HepG2 (cell line): ENCODE data around the gene CHCT1. TPM values are rescaled to one million over a fixed set of nuclear protein-coding genes. Genes with fewer than 3 reads are reported as not detected.

Experiments used
- ELF4 ChIP-seq: sonication (generic); formaldehyde crosslinking; IDR thresholded peaks from 2 replicates; pipeline ENCODE4 v1.5.0; 2020; ENCODE audit warnings: missing genetic modification reagents, mild to moderate bottlenecking, moderate library complexity, borderline replicate concordance
- KDM5B ChIP-seq: sonication (generic); formaldehyde crosslinking; IDR thresholded peaks from 2 replicates; pipeline ENCODE4 v1.4.0; 2020; ENCODE audit warnings: missing genetic modification reagents, mild to moderate bottlenecking, borderline replicate concordance
- SP4 ChIP-seq: sonication (generic); formaldehyde crosslinking; IDR thresholded peaks from 2 replicates; pipeline ENCODE4 v1.8.1; 2023; ENCODE audit warnings: mild to moderate bottlenecking, missing genetic modification reagents
- TOE1 ChIP-seq: sonication (generic); formaldehyde crosslinking; IDR thresholded peaks from 2 replicates; pipeline ENCODE4 v1.4.0; 2020; ENCODE audit warnings: mild to moderate bottlenecking, missing genetic modification reagents
- ZFP37 ChIP-seq: sonication (generic); formaldehyde crosslinking; IDR thresholded peaks from 2 replicates; pipeline ENCODE4 v1.4.0; 2020; ENCODE audit warnings: missing genetic modification reagents, borderline replicate concordance
- ZKSCAN1 ChIP-seq: fragments of 150-350 bp; IDR thresholded peaks from 2 replicates; pipeline ENCODE4 v1.6.1; 2014; ENCODE audit warnings: low read length
- ZNF3 ChIP-seq: IDR thresholded peaks from 2 replicates; pipeline ENCODE4 v1.7.0; 2017; ENCODE audit warnings: inconsistent platforms
- ZNF337 ChIP-seq: sonication (generic); formaldehyde crosslinking; IDR thresholded peaks from 2 replicates; pipeline ENCODE4 v1.5.1; 2020; ENCODE audit warnings: missing genetic modification reagents, low read depth, mild to moderate bottlenecking, borderline replicate concordance
- ZNF530 ChIP-seq: sonication (generic); formaldehyde crosslinking; IDR thresholded peaks from 2 replicates; pipeline ENCODE4 v1.5.0; 2020; ENCODE audit warnings: low read depth, mild to moderate bottlenecking, missing genetic modification reagents
- ZNF660 ChIP-seq: sonication (generic); formaldehyde crosslinking; IDR thresholded peaks from 2 replicates; pipeline ENCODE4 v1.5.1; 2020; ENCODE audit warnings: mild to moderate bottlenecking, low read depth, missing genetic modification reagents, borderline replicate concordance
- ZNF768 ChIP-seq: sonication (generic); formaldehyde crosslinking; IDR thresholded peaks from 2 replicates; pipeline ENCODE4 v1.4.0; 2020; ENCODE audit warnings: missing genetic modification reagents
- ZNF775 ChIP-seq: sonication (generic); formaldehyde crosslinking; IDR thresholded peaks from 2 replicates; pipeline ENCODE4 v1.4.0; 2020; ENCODE audit warnings: missing genetic modification reagents, mild to moderate bottlenecking, moderate library complexity, borderline replicate concordance
- polyA plus RNA-seq, 8 experiments: library from polyadenylated mRNA; depleted of rRNA in 3 of 8; stranded (reverse) in 7 of 8; unstranded in 1 of 8; fragments of >200 nt; fragmentation: Illumina TruSeq in 4 of 8; extraction: Trizol in 4 of 8; gene quantifications; 2 replicates each; pipeline versions ENCODE4 v1.2.1 to v1.2.3, GENCODE V29; 2011 to 2016; ENCODE audit warnings: low read depth in 4 of 8, missing spikeins in 1 of 8, mixed read lengths in 1 of 8; ENCODE audit not compliant: insufficient read depth in 1 of 8
- total RNA-seq, 5 experiments: library from RNA; depleted of rRNA; stranded (reverse); fragments of >200 nt; fragmentation: Illumina TruSeq; extraction: Trizol; gene quantifications; 2 replicates each; pipeline ENCODE4 v1.2.3, GENCODE V29; 2016; ENCODE audit warnings: low read depth in 1 of 5
- TF ChIP-seq, protein P1 (sequence below): sonication (generic); formaldehyde crosslinking; IDR thresholded peaks from 2 replicates; pipeline ENCODE4 v1.8.0; 2023; ENCODE audit warnings: mild to moderate bottlenecking, missing genetic modification reagents
- TF ChIP-seq, protein P2 (sequence below): sonication (generic); formaldehyde crosslinking; conservative IDR thresholded peaks from 2 replicates; pipeline ENCODE4 v1.8.0; 2022; ENCODE audit warnings: low read depth, missing genetic modification reagents
- TF ChIP-seq, protein P3 (sequence below): sonication (generic); formaldehyde crosslinking; IDR thresholded peaks from 2 replicates; pipeline ENCODE4 v1.5.0; 2020; ENCODE audit warnings: missing genetic modification reagents
- TF ChIP-seq, protein P4 (sequence below): sonication (generic); formaldehyde crosslinking; IDR thresholded peaks from 2 replicates; pipeline ENCODE4 v1.4.0; 2020; ENCODE audit warnings: missing genetic modification reagents

Gene CHCT1
- total and polyA plus RNA-seq, 2 of the 13 experiments (the other 11 are each of a cell fraction or from before 2014, with no cell fraction given), result not detected

DNA sequence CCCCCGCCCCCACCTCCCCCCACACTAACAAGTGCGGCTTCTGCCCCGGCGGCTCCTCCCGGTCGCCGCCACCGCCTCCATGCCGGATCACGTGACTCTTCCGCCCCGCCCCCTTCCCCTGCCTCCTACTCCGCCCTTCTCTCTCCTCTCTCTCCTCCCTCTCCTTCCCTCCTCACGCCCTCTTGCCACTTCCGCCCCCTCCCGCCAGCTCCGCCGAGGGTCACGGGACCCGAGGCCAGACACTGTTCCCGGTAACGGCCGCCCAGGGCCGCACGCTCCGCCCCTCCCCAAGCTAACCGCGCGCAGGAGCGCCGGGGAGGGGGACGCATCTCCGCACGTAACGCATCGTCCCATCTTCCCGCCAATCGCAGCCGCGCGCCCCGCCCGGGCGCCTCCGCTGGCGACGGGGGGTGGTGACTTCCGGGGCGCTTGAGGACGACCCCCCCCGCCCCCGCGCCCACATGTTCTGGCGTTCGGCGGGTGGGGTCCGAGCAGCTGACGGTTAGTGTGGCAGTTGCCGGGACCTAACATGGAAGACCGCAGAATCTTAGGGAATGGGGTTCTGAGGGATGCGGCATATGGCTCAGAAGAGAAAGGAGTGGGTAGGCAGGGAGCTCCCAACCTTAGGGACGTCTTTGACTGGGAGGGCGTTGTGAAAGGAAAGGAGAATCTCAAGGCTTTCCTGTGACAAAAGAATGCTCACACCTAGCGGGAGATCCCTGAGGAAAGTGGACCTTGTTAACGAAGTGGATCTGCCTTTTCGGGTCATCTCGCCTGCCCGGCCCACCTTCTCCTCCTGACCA is 30.0 kb upstream of the CHCT1 start, which contains the start of gene USP32 (continued):
- TF ChIP-seq ZNF530 (CRISPR knock-in tag) (no peak), ZNF775 (CRISPR knock-in tag) (peak; percentile 71; the same call in 1 of the 2 replicates), SP4 (CRISPR knock-in tag) (peak; percentile 94), ZNF660 (CRISPR knock-in tag) (no peak), KDM5B (CRISPR knock-in tag) (peak; percentile 58; the same call in 1 of the 2 replicates), ZFP37 (peak; percentile 7; the same call in 1 of the 2 replicates), ZNF337 (CRISPR knock-in tag) (no peak), ZNF768 (CRISPR knock-in tag) (no peak), ZKSCAN1 (no peak), TOE1 (CRISPR knock-in tag) (no peak), ELF4 (CRISPR knock-in tag) (peak; percentile 93; the same call in 1 of the 2 replicates), ZNF3 (CRISPR knock-in tag) (peak; percentile 37; the same call in 1 of the 2 replicates)
- TF ChIP-seq, protein P1, sequence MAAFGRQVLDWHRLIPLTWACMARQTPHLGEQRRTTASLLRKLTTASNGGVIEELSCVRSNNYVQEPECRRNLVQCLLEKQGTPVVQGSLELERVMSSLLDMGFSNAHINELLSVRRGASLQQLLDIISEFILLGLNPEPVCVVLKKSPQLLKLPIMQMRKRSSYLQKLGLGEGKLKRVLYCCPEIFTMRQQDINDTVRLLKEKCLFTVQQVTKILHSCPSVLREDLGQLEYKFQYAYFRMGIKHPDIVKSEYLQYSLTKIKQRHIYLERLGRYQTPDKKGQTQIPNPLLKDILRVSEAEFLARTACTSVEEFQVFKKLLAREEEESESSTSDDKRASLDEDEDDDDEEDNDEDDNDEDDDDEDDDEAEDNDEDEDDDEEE, result peak; percentile 4; the same call in 1 of the 2 replicates
- TF ChIP-seq, protein P2, sequence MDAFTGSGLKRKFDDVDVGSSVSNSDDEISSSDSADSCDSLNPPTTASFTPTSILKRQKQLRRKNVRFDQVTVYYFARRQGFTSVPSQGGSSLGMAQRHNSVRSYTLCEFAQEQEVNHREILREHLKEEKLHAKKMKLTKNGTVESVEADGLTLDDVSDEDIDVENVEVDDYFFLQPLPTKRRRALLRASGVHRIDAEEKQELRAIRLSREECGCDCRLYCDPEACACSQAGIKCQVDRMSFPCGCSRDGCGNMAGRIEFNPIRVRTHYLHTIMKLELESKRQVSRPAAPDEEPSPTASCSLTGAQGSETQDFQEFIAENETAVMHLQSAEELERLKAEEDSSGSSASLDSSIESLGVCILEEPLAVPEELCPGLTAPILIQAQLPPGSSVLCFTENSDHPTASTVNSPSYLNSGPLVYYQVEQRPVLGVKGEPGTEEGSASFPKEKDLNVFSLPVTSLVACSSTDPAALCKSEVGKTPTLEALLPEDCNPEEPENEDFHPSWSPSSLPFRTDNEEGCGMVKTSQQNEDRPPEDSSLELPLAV (CRISPR knock-in tag), result peak; percentile 83
- TF ChIP-seq, protein P3, sequence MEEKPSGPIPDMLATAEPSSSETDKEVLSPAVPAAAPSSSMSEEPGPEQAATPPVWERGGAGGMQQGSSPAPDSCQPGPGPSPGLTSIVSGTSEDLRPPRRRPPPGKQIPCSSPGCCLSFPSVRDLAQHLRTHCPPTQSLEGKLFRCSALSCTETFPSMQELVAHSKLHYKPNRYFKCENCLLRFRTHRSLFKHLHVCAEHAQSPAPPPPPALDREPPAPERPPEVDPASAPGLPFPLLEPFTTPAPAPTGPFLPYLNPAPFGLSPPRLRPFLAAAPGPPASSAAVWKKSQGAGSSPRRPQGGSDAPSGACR (CRISPR knock-in tag), result 0 out of 2 replicates have a peak, but pooled peaks have one; percentile 60
- TF ChIP-seq, protein P4, sequence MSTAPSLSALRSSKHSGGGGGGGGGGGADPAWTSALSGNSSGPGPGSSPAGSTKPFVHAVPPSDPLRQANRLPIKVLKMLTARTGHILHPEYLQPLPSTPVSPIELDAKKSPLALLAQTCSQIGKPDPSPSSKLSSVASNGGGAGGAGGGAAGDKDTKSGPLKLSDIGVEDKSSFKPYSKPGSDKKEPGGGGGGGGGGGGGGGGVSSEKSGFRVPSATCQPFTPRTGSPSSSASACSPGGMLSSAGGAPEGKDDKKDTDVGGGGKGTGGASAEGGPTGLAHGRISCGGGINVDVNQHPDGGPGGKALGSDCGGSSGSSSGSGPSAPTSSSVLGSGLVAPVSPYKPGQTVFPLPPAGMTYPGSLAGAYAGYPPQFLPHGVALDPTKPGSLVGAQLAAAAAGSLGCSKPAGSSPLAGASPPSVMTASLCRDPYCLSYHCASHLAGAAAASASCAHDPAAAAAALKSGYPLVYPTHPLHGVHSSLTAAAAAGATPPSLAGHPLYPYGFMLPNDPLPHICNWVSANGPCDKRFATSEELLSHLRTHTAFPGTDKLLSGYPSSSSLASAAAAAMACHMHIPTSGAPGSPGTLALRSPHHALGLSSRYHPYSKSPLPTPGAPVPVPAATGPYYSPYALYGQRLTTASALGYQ (CRISPR knock-in tag), result peak; percentile 81; the same call in 1 of the 2 replicates
